Stimulated activated CD8-positive, alpha-beta memory T cell treated with anti-CD3 and anti-CD28 coated beads, Interleukin-12 subunit alpha, Interleukin-12 subunit beta, amount 100 ng/mL, for 1 hour (primary cell): ENCODE data around the gene NEURL1B.
"Not testable (repeated sequence)": the region's sequence is repeated elsewhere in the genome, so short reads cannot be mapped to it uniquely, and the experiment has no call there.

Source experiments
- DNase-seq: peaks from one replicate; pipeline ENCODE4 v3.0.0-alpha.2; 2020; ENCODE audit warnings: low read depth

Gene NEURL1B

GRCh38 chr5:172640822-172641358 lies at the start of gene NEURL1B:
TSS of gene NEURL1B (plus strand) at chr5:172641263. CDS start at chr5:172641407, 144 bp downstream.
- DNase-seq, result no peak

GRCh38 chr5:172591636-172592035 lies 49.4 kb upstream of the NEURL1B start:
- DNase-seq, result no peak

- DNase-seq, result no peak
These were observed 48.2 kb upstream of the NEURL1B start for GRCh38 chr5:172592881-172593280.

GRCh38 chr5:172593306-172593705 lies 47.8 kb upstream of the NEURL1B start:
- DNase-seq, result no peak

- DNase-seq, result no peak
These were observed 47.3 kb upstream of the NEURL1B start for GRCh38 chr5:172593721-172594235.

- DNase-seq, result no peak
These were observed 46.6 kb upstream of the NEURL1B start for GRCh38 chr5:172594431-172594830.

GRCh38 chr5:172594867-172595466 lies 46.1 kb upstream of the NEURL1B start:
- DNase-seq, result no peak

GRCh38 chr5:172595596-172596455 lies 45.2 kb upstream of the NEURL1B start:
- DNase-seq, result no peak

- DNase-seq, result no peak
These were observed 44.3 kb upstream of the NEURL1B start for GRCh38 chr5:172596638-172597231.

- DNase-seq, result no peak
These were observed 43.3 kb upstream of the NEURL1B start for GRCh38 chr5:172597755-172598155.

- DNase-seq, result no peak
These were observed 42.5 kb upstream of the NEURL1B start for GRCh38 chr5:172598251-172599203.

- DNase-seq, result no peak
These were observed 41.9 kb upstream of the NEURL1B start for GRCh38 chr5:172599204-172599567.

GRCh38 chr5:172600571-172600970 lies 40.5 kb upstream of the NEURL1B start:
- DNase-seq, result no peak

- not testable (repeated sequence) for DNase-seq
These were observed 39.5 kb upstream of the NEURL1B start for GRCh38 chr5:172601576-172601975.

GRCh38 chr5:172602783-172603231 lies 38.3 kb upstream of the NEURL1B start:
- no peak for DNase-seq

- no peak for DNase-seq
These were observed 37.7 kb upstream of the NEURL1B start for GRCh38 chr5:172603251-172603806.

- DNase-seq, result no peak
These were observed 35.6 kb upstream of the NEURL1B start for GRCh38 chr5:172605466-172605865.

- DNase-seq, result no peak
These were observed 34.8 kb upstream of the NEURL1B start for GRCh38 chr5:172606156-172606785.

GRCh38 chr5:172607213-172607793 lies 33.8 kb upstream of the NEURL1B start:
- no peak for DNase-seq

- no peak for DNase-seq
These were observed 32.3 kb upstream of the NEURL1B start for GRCh38 chr5:172608773-172609172.
